K562 (cell line): Measurements from ENCODE around the gene TMEM248. TPM values are rescaled to one million over a fixed set of nuclear protein-coding genes. Genes with fewer than 3 reads are reported as not detected.
A peak's percentile ranks its signal among the peaks of the same experiment; 100 is the strongest.

Source experiments
- CBX5 ChIP-seq: IDR thresholded peaks from 2 replicates; pipeline ENCODE4 v1.6.1; 2014; ENCODE audit warnings: low read depth, borderline replicate concordance
- ESRRB ChIP-seq: fragments of 250-450 bp; sonication (Bioruptor Pico); IDR thresholded peaks from 2 replicates; pipeline ENCODE4 v1.5.0; 2020; ENCODE audit warnings: mild to moderate bottlenecking, moderate library complexity, borderline replicate concordance
- ETV5 ChIP-seq: sonication (generic); formaldehyde crosslinking; IDR thresholded peaks from 2 replicates; pipeline ENCODE4 v1.4.0; 2020; ENCODE audit warnings: low read depth, mild to moderate bottlenecking, missing genetic modification reagents
- JUNB ChIP-seq: fragments of 450-650 bp; formaldehyde crosslinking; conservative IDR thresholded peaks from 2 replicates; pipeline ENCODE4 v1.4.0; 2020; ENCODE audit warnings: mild to moderate bottlenecking
- KAT7 ChIP-seq: sonication (generic); formaldehyde crosslinking; IDR thresholded peaks from 2 replicates; pipeline ENCODE4 v1.8.0; 2022; ENCODE audit warnings: missing genetic modification reagents, mild to moderate bottlenecking, borderline replicate concordance
- MXD1 ChIP-seq: fragments of 250-450 bp; sonication (Bioruptor Pico); IDR thresholded peaks from 2 replicates; pipeline ENCODE4 v1.8.0; 2021; ENCODE audit warnings: borderline replicate concordance, mild to moderate bottlenecking, moderate library complexity; ENCODE audit not compliant: poor library complexity, severe bottlenecking
- POLR2A ChIP-seq: fragments of 450-650 bp; conservative IDR thresholded peaks from 2 replicates; pipeline ENCODE4 v1.6.1; 2016
- TRIM24 ChIP-seq, 2 experiments: fragments of 450-650 bp; IDR thresholded peaks; 2 replicates each; pipeline ENCODE4 v1.6.1; 2016
- YBX1 ChIP-seq: fragments of 450-650 bp; IDR thresholded peaks from 2 replicates; pipeline ENCODE4 v1.7.1; 2016; ENCODE audit warnings: mild to moderate bottlenecking
- YY1 ChIP-seq, 3 experiments: IDR thresholded peaks; 2 replicates each; pipeline ENCODE4 v1.6.1; 2011; ENCODE audit warnings: low read length in 2 of 3, mild to moderate bottlenecking in 2 of 3, moderate library complexity in 2 of 3, borderline replicate concordance in 1 of 3, control low read depth in 1 of 3, low read depth in 1 of 3; ENCODE audit not compliant: insufficient read depth in 3 of 3, insufficient replicate concordance in 2 of 3, control insufficient read depth in 1 of 3, insufficient read length in 1 of 3; ENCODE audit errors: extremely low read depth in 1 of 3
- ZNF699 ChIP-seq: fragments of 250-450 bp; sonication (Bioruptor Pico); IDR thresholded peaks from 2 replicates; pipeline ENCODE4 v1.8.0; 2021; ENCODE audit warnings: mild to moderate bottlenecking, moderate library complexity; ENCODE audit not compliant: insufficient replicate concordance
- polyA plus RNA-seq, 8 experiments: library from polyadenylated mRNA; depleted of rRNA in 4 of 8; stranded (reverse) in 5 of 8; unstranded in 3 of 8; fragments of >200 nt; fragmentation: Nextera tagmentation in 2 of 8; fragmentation: Illumina TruSeq in 1 of 8; extraction: Ambion mirVana in 2 of 8; extraction: Trizol in 1 of 8; gene quantifications; 2 replicates each; pipeline versions ENCODE4 v1.2.1 to v1.2.3, GENCODE V29; 2011 to 2014; ENCODE audit warnings: inconsistent platforms in 1 of 8, missing spikeins in 1 of 8
- total RNA-seq, 7 experiments: library from RNA; depleted of rRNA in 6 of 7; stranded (reverse); fragments of >200 nt in 6 of 7; fragmentation: Illumina TruSeq in 2 of 7; extraction: Trizol in 2 of 7; gene quantifications; 2 replicates each; pipeline versions ENCODE4 v1.2.1 to v1.2.3, GENCODE V29; 2011 to 2021; ENCODE audit warnings: low replicate concordance in 1 of 7
- TF ChIP-seq, protein P1 (sequence below): IDR thresholded peaks from 2 replicates; pipeline ENCODE4 v1.6.1; 2014; ENCODE audit warnings: antibody characterized with exemption
- TF ChIP-seq, protein P2 (sequence below): fragments of 150-350 bp; conservative IDR thresholded peaks from 2 replicates; pipeline ENCODE4 v1.6.1; 2014; ENCODE audit warnings: low read length
- TF ChIP-seq, protein P3 (sequence below), 2 experiments: fragments of 200-800 bp in 1 of 2; sonication (Bioruptor generic) in 1 of 2; sonication (generic) in 1 of 2; formaldehyde crosslinking in 1 of 2; IDR thresholded peaks in 1 of 2; conservative IDR thresholded peaks in 1 of 2; 2 replicates each; pipeline versions ENCODE4 v1.5.0 to v1.6.1; 2016 to 2020; ENCODE audit warnings: missing compliant biosample characterization in 1 of 2, missing genetic modification characterization in 1 of 2, missing genetic modification reagents in 1 of 2
- TF ChIP-seq, protein P4 (sequence below): fragments of 450-650 bp; IDR thresholded peaks from 2 replicates; pipeline ENCODE4 v1.6.1; 2017; ENCODE audit warnings: antibody characterized with exemption, mild to moderate bottlenecking

The TMEM248 gene
- total and polyA plus RNA-seq, 9 of the 15 experiments (the other 6 are each of a cell fraction or from before 2014, with no cell fraction given): 6.3 to 132 (median 64.4) TPM

DNA sequence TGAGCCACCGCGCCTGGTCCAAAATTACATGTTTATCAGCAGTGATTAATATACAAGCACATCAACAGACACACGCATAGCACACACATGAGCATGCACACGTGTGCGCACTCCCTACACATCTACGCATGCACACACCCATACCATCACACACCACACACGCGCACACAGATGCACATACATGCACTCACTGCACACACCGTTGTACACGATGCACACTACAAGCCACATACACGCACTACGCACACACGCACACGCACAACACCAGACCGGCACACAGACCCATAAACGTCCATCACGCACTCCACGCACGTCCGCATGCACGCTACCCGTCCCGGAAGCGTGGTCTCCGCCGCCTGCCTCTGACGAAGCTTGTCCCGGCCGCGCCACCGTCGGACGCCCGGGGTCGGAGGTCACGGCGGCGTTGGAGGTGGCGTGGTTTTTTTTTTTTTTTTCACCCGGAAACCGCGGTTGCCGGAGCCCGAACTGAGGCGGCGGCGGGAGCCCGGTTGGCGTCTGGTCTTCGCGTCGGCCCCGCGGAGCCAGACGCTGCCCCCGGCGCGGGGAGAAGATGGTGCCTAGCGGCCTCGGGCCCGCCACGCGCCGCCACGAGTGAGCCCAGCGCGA lies at the start of gene TMEM248 (continued):
- TF ChIP-seq YY1 (IDR thresholded peaks at IDR 0.05; ENCODE audit: borderline replicate concordance in 1 of 3, control insufficient read depth in 1 of 3, extremely low read depth in 1 of 3, insufficient read depth in 3 of 3, insufficient read length in 1 of 3, insufficient replicate concordance in 2 of 3, low read depth in 1 of 3, low read length in 2 of 3) (peak; percentile 15 to 66 (median 57)), KAT7 (no peak; the same call in 1 of the 2 replicates), TRIM24 (IDR thresholded peaks at IDR 0.05) (peak; percentile 67 to 89), JUNB (CRISPR knock-in tag) (no peak), ESRRB (CRISPR knock-in tag) (no peak), ETV5 (CRISPR knock-in tag) (peak; percentile 95), MXD1 (CRISPR knock-in tag) (peak; percentile 73), ZNF699 (CRISPR knock-in tag) (no peak), YBX1 (no peak), POLR2A (peak; percentile 94), CBX5 (peak; percentile 22; the same call in 1 of the 2 replicates)
- TF ChIP-seq, protein P1, sequence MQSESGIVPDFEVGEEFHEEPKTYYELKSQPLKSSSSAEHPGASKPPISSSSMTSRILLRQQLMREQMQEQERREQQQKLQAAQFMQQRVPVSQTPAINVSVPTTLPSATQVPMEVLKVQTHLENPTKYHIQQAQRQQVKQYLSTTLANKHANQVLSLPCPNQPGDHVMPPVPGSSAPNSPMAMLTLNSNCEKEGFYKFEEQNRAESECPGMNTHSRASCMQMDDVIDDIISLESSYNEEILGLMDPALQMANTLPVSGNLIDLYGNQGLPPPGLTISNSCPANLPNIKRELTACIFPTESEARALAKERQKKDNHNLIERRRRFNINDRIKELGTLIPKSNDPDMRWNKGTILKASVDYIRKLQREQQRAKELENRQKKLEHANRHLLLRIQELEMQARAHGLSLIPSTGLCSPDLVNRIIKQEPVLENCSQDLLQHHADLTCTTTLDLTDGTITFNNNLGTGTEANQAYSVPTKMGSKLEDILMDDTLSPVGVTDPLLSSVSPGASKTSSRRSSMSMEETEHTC: peak; percentile 48; the same call in 1 of the 2 replicates
- TF ChIP-seq, protein P2, sequence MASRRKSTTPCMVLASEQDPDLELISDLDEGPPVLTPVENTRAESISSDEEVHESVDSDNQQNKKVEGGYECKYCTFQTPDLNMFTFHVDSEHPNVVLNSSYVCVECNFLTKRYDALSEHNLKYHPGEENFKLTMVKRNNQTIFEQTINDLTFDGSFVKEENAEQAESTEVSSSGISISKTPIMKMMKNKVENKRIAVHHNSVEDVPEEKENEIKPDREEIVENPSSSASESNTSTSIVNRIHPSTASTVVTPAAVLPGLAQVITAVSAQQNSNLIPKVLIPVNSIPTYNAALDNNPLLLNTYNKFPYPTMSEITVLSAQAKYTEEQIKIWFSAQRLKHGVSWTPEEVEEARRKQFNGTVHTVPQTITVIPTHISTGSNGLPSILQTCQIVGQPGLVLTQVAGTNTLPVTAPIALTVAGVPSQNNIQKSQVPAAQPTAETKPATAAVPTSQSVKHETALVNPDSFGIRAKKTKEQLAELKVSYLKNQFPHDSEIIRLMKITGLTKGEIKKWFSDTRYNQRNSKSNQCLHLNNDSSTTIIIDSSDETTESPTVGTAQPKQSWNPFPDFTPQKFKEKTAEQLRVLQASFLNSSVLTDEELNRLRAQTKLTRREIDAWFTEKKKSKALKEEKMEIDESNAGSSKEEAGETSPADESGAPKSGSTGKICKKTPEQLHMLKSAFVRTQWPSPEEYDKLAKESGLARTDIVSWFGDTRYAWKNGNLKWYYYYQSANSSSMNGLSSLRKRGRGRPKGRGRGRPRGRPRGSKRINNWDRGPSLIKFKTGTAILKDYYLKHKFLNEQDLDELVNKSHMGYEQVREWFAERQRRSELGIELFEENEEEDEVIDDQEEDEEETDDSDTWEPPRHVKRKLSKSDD: peak; percentile 31; the same call in 1 of the 2 replicates
- TF ChIP-seq, protein P3, sequence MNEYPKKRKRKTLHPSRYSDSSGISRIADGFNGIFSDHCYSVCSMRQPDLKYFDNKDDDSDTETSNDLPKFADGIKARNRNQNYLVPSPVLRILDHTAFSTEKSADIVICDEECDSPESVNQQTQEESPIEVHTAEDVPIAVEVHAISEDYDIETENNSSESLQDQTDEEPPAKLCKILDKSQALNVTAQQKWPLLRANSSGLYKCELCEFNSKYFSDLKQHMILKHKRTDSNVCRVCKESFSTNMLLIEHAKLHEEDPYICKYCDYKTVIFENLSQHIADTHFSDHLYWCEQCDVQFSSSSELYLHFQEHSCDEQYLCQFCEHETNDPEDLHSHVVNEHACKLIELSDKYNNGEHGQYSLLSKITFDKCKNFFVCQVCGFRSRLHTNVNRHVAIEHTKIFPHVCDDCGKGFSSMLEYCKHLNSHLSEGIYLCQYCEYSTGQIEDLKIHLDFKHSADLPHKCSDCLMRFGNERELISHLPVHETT (CRISPR knock-in tag; conservative IDR thresholded peaks at IDR 0.05 in 1 of 2, IDR thresholded peaks at IDR 0.05 in 1 of 2): peak in 1 of 2 experiments; percentile 90; a peak in 2 of 4 replicates
- TF ChIP-seq, protein P4, sequence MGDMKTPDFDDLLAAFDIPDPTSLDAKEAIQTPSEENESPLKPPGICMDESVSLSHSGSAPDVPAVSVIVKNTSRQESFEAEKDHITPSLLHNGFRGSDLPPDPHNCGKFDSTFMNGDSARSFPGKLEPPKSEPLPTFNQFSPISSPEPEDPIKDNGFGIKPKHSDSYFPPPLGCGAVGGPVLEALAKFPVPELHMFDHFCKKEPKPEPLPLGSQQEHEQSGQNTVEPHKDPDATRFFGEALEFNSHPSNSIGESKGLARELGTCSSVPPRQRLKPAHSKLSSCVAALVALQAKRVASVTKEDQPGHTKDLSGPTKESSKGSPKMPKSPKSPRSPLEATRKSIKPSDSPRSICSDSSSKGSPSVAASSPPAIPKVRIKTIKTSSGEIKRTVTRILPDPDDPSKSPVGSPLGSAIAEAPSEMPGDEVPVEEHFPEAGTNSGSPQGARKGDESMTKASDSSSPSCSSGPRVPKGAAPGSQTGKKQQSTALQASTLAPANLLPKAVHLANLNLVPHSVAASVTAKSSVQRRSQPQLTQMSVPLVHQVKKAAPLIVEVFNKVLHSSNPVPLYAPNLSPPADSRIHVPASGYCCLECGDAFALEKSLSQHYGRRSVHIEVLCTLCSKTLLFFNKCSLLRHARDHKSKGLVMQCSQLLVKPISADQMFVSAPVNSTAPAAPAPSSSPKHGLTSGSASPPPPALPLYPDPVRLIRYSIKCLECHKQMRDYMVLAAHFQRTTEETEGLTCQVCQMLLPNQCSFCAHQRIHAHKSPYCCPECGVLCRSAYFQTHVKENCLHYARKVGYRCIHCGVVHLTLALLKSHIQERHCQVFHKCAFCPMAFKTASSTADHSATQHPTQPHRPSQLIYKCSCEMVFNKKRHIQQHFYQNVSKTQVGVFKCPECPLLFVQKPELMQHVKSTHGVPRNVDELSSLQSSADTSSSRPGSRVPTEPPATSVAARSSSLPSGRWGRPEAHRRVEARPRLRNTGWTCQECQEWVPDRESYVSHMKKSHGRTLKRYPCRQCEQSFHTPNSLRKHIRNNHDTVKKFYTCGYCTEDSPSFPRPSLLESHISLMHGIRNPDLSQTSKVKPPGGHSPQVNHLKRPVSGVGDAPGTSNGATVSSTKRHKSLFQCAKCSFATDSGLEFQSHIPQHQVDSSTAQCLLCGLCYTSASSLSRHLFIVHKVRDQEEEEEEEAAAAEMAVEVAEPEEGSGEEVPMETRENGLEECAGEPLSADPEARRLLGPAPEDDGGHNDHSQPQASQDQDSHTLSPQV: peak; percentile 27; the same call in 1 of the 2 replicates
